Mesenchymal stem cell (in vitro differentiated cells and primary cell): ENCODE data around the gene UGT2B11.
"Not testable (repeated sequence)": the region's sequence is repeated elsewhere in the genome, so short reads cannot be mapped to it uniquely, and the experiment has no call there.

ENCODE experiments used
- DNase-seq: peaks from one replicate; pipeline ENCODE4 v3.0.0-alpha.2; 2013
- H2AFZ ChIP-seq: one replicate; pipeline ENCODE4 v1.6.1; 2013; ENCODE audit warnings: low read depth, mild to moderate bottlenecking, control low read depth, inconsistent platforms, low read length, moderate library complexity
- H2AK5ac ChIP-seq: 2 replicates; pipeline ENCODE4 v1.6.1; 2013; ENCODE audit warnings: low read length, moderate library complexity, mild to moderate bottlenecking, inconsistent platforms; ENCODE audit not compliant: severe bottlenecking
- H2BK120ac ChIP-seq: one replicate; pipeline ENCODE4 v1.6.1; 2013; ENCODE audit warnings: low read depth, mild to moderate bottlenecking, inconsistent platforms, low read length, moderate library complexity
- H2BK12ac ChIP-seq, 2 experiments: one replicate each; pipeline ENCODE4 v1.6.1; 2013; ENCODE audit warnings: inconsistent platforms in 2 of 2, low read length in 2 of 2, mild to moderate bottlenecking in 2 of 2, moderate library complexity in 2 of 2, control low read depth in 1 of 2
- H2BK15ac ChIP-seq: one replicate; pipeline ENCODE4 v1.6.1; 2013; ENCODE audit warnings: mild to moderate bottlenecking, low read depth, inconsistent platforms; ENCODE audit not compliant: poor library complexity, severe bottlenecking
- H2BK5ac ChIP-seq: 2 replicates; pipeline ENCODE4 v1.6.1; 2013; ENCODE audit warnings: low read depth, mild to moderate bottlenecking, low read length, control low read depth, inconsistent platforms; ENCODE audit not compliant: poor library complexity, severe bottlenecking
- H3K14ac ChIP-seq, 2 experiments: one replicate each; pipeline ENCODE4 v1.6.1; 2013; ENCODE audit warnings: inconsistent platforms in 2 of 2, low read length in 2 of 2, control low read depth in 1 of 2, mild to moderate bottlenecking in 1 of 2, moderate library complexity in 1 of 2
- H3K18ac ChIP-seq, 2 experiments: one replicate each; pipeline ENCODE4 v1.6.1; 2013; ENCODE audit warnings: inconsistent platforms in 2 of 2, low read length in 2 of 2, control low read depth in 1 of 2, low read depth in 1 of 2, mild to moderate bottlenecking in 1 of 2
- H3K23ac ChIP-seq, 2 experiments: one replicate each; pipeline ENCODE4 v1.6.1; 2013; ENCODE audit warnings: inconsistent platforms in 2 of 2, low read length in 2 of 2, mild to moderate bottlenecking in 2 of 2, moderate library complexity in 2 of 2, control low read depth in 1 of 2
- H3K27ac ChIP-seq: 2 replicates; pipeline ENCODE4 v1.5.1; 2013; ENCODE audit warnings: mild to moderate bottlenecking, moderate library complexity, low read length, control low read depth, inconsistent platforms; ENCODE audit not compliant: poor library complexity, severe bottlenecking
- H3K27me3 ChIP-seq, 2 experiments: 2 replicates each; pipeline versions ENCODE4 v1.6.1 to v1.7.0; 2013; ENCODE audit warnings: low read length in 2 of 2, mild to moderate bottlenecking in 2 of 2, moderate library complexity in 2 of 2, control low read depth in 1 of 2, inconsistent platforms in 1 of 2; ENCODE audit not compliant: control insufficient read depth in 1 of 2, insufficient read depth in 1 of 2
- H3K36me3 ChIP-seq, 2 experiments: 2 replicates each; pipeline versions ENCODE4 v1.6.1 to v1.7.0; 2013; ENCODE audit warnings: low read length in 2 of 2, control low read depth in 1 of 2, inconsistent platforms in 1 of 2, low read depth in 1 of 2, mild to moderate bottlenecking in 1 of 2; ENCODE audit not compliant: insufficient read depth in 2 of 2, control insufficient read depth in 1 of 2
- H3K4ac ChIP-seq, 2 experiments: one replicate each; pipeline ENCODE4 v1.6.1; 2013; ENCODE audit warnings: inconsistent platforms in 2 of 2, low read length in 2 of 2, mild to moderate bottlenecking in 2 of 2, moderate library complexity in 2 of 2, control low read depth in 1 of 2, low read depth in 1 of 2
- H3K4me1 ChIP-seq: 2 replicates; pipeline ENCODE4 v1.6.1; 2013; ENCODE audit warnings: low read depth, low read length, control low read depth; ENCODE audit not compliant: control insufficient read depth, insufficient read depth
- H3K4me2 ChIP-seq: 2 replicates; pipeline ENCODE4 v1.6.1; 2013; ENCODE audit warnings: low read length, mild to moderate bottlenecking, inconsistent platforms; ENCODE audit not compliant: poor library complexity, severe bottlenecking
- H3K4me3 ChIP-seq, 2 experiments: 2 replicates each; pipeline versions ENCODE4 v1.5.1 to v1.7.0; 2013; ENCODE audit warnings: low read length in 2 of 2, mild to moderate bottlenecking in 2 of 2, control low read depth in 1 of 2, low read depth in 1 of 2; ENCODE audit not compliant: insufficient read depth in 1 of 2
- H3K79me1 ChIP-seq: replicated peaks from 2 replicates; pipeline ENCODE4 v1.6.1; 2013; ENCODE audit warnings: mild to moderate bottlenecking, control low read depth, low read length, inconsistent platforms; ENCODE audit not compliant: poor library complexity, severe bottlenecking
- H3K9ac ChIP-seq: 2 replicates; pipeline ENCODE4 v1.7.0; 2013; ENCODE audit warnings: mild to moderate bottlenecking, low read length, moderate library complexity
- H3K9me3 ChIP-seq: 2 replicates; pipeline ENCODE4 v1.7.0; 2013; ENCODE audit warnings: mild to moderate bottlenecking, low read length; ENCODE audit not compliant: control insufficient read depth
- H4K8ac ChIP-seq: one replicate; pipeline ENCODE4 v1.6.1; 2013; ENCODE audit warnings: inconsistent platforms, mild to moderate bottlenecking, low read length, moderate library complexity
- H4K91ac ChIP-seq: one replicate; pipeline ENCODE4 v1.6.1; 2013; ENCODE audit warnings: mild to moderate bottlenecking, low read length, inconsistent platforms
- WGBS: methylation state at CpG from one replicate; pipeline ENCODE4 v1.1.7; 2013; ENCODE audit warnings: mixed read lengths; 5-methylcytosine and 5-hydroxymethylcytosine counted together

Gene UGT2B11

DNA sequence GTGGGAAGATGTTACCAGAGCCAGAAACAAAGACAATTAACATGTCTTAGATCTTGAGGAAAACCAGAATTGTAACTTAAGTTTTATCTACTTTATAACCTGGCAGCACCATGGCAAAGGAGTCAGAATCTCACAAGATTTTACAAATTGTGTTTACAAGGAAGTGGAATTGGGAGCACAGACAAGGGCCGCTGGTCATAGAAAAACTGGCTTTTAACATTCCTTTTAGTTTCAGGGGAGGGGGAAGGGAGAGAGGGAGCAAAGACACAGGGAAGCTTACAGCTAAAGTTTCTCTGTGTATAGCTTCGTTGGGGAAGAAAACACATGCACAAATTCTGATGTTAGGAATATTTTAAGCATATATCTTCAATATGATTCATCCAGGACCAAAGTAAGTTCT, 10.3 kb upstream of the UGT2B11 start:
- Histone ChIP-seq H3K14ac (no peak overlapping the region), H2AFZ (no peak overlapping the region), H2BK120ac (no peak overlapping the region), H3K27ac (no peak overlapping the region), H2BK12ac (no peak overlapping the region), H3K4me2 (no peak overlapping the region), H2BK15ac (no peak overlapping the region), H3K4ac (no peak overlapping the region), H3K79me1 (no peaks in the 10 kb centered on the region), H3K4me3 (no peak overlapping the region), H3K4me1 (no peaks in the 10 kb centered on the region), H4K91ac (no peak overlapping the region), H3K9me3 (no peaks in the 10 kb centered on the region), H2AK5ac (no peak overlapping the region), H3K27me3 (no peaks in the 10 kb centered on the region), H3K36me3 (no peaks in the 10 kb centered on the region), H3K18ac (no peak overlapping the region), H2BK5ac (no peak overlapping the region), H3K9ac (no peak overlapping the region), H3K23ac (no peak overlapping the region), H4K8ac (no peak overlapping the region)
- no peak for DNase-seq
- WGBS: 10% methylated on average over 1 of the region's 2 CpGs

DNA sequence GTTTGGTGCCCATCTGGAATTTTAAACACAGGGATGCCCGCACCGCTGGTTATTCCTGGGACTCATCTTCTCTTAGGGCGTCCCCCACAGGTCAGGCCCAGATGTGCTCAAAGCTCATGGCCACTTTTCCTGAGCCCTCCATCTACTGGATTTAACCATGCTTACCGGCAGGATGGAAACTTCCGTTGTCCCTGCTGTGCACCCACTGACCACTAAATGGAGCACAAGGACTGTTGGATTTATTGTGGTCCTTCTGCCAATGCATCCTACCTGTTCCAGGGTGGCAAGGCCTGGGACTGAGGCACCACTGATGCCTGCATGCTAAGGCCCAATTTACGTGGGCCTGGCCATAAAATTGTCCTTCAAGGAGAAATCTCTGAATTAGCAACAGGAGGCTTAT, 8.7 kb upstream of the UGT2B11 start:
- H3K4me1 ChIP-seq, H2BK120ac ChIP-seq, H3K9ac ChIP-seq, H3K4ac ChIP-seq, DNase-seq, H4K8ac ChIP-seq, H3K9me3 ChIP-seq, H3K4me3 ChIP-seq, H4K91ac ChIP-seq, H2AK5ac ChIP-seq, H2BK5ac ChIP-seq, H3K36me3 ChIP-seq, H3K27me3 ChIP-seq, H3K4me2 ChIP-seq, H2AFZ ChIP-seq, H2BK15ac ChIP-seq, H3K23ac ChIP-seq, H3K79me1 ChIP-seq, H3K14ac ChIP-seq, H3K27ac ChIP-seq, H2BK12ac ChIP-seq, H3K18ac ChIP-seq: not testable (repeated sequence)
- WGBS: 93% methylated on average over 6 of the region's 6 CpGs

DNA sequence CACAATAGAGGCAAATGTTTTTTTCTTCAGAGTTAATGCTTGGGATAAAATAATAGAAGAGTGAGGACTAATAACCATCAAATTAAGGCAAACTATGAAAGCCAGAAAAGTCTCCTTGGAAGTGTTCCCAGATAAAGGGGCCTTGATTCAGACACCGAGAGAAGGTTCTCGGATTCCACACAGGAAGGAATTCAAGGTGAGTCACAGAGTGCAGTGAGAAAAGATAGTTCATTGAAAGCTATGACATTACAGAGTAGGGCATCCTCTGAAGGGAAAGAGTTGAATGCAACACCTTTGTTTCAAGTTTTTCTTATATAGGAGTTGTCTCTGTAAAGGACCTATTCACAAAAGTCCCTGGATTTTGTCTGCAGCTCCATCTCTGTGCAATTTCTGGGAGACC, 3.9 kb upstream of the UGT2B11 start:
- not testable (repeated sequence) for H3K4me3 ChIP-seq, H4K91ac ChIP-seq, H3K14ac ChIP-seq, H3K9me3 ChIP-seq, H4K8ac ChIP-seq, H3K18ac ChIP-seq, H3K4me1 ChIP-seq, H3K23ac ChIP-seq, H3K9ac ChIP-seq, H2BK15ac ChIP-seq, DNase-seq, H3K27me3 ChIP-seq, H2AFZ ChIP-seq, H3K36me3 ChIP-seq, H3K79me1 ChIP-seq, H3K27ac ChIP-seq, H2AK5ac ChIP-seq, H3K4ac ChIP-seq, H3K4me2 ChIP-seq, H2BK12ac ChIP-seq, H2BK120ac ChIP-seq, H2BK5ac ChIP-seq
- 100% methylated on average over 1 of the region's 2 CpGs for WGBS

DNA sequence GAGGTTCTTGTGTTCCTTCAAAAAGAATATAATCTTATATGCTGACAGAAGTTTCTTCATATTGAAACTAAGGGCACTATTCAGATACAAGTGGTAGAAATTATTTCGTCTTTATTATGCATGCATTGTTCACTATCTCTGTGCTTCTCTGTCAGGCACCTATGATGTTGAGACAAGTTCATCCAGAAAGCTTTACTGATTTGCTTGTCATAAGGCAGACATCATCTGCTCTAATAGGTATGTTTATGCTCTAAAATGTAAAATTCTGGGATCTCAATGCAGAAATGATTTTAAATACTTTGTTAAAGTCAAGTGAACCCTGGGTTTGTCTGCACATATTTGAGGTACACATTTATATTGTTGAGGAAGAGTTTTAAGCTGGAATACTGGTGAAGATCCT, 3.6 kb downstream of the UGT2B11 start:
- Histone ChIP-seq H2AK5ac (no peak overlapping the region), H2AFZ (no peak overlapping the region), H3K4me3 (no peak overlapping the region), H3K4me2 (no peak overlapping the region), H3K27me3 (no peaks in the 10 kb centered on the region), H3K14ac (no peak overlapping the region), H3K9me3 (no peaks in the 10 kb centered on the region), H2BK15ac (no peak overlapping the region), H3K36me3 (no peaks in the 10 kb centered on the region), H3K23ac (no peak overlapping the region), H4K8ac (no peak overlapping the region), H3K27ac (no peak overlapping the region), H3K18ac (no peak overlapping the region), H2BK12ac (no peak overlapping the region), H3K9ac (no peak overlapping the region), H2BK120ac (no peak overlapping the region), H3K4me1 (no peaks in the 10 kb centered on the region), H3K4ac (no peak overlapping the region), H4K91ac (no peak overlapping the region), H2BK5ac (no peak overlapping the region), H3K79me1 (no peaks in the 10 kb centered on the region)
- no peak for DNase-seq
- WGBS: 86% methylated on average over 1 of the region's 1 CpG
